IPS DF 6.9 (cell line): Measurements from ENCODE around the gene CACNA2D4.

Experiments
- DNase-seq: peaks from one replicate; pipeline ENCODE4 v3.0.0-alpha.2; 2013; ENCODE audit warnings: low read depth, low spot score
- H3K27ac ChIP-seq: one replicate; pipeline ENCODE4 v1.5.1; 2013; ENCODE audit warnings: low read length, control low read depth
- H3K27me3 ChIP-seq: 2 replicates; pipeline ENCODE4 v1.6.1; 2013; ENCODE audit warnings: mild to moderate bottlenecking, low read length; ENCODE audit not compliant: control insufficient read depth, insufficient read depth
- H3K36me3 ChIP-seq: 2 replicates; pipeline ENCODE4 v1.6.1; 2013; ENCODE audit warnings: low read length; ENCODE audit not compliant: control insufficient read depth, insufficient read depth
- H3K4me1 ChIP-seq: 2 replicates; pipeline ENCODE4 v1.6.1; 2013; ENCODE audit warnings: low read length; ENCODE audit not compliant: control insufficient read depth, insufficient read depth
- H3K4me3 ChIP-seq: 2 replicates; pipeline ENCODE4 v1.5.1; 2013; ENCODE audit warnings: mild to moderate bottlenecking, low read length
- H3K9me3 ChIP-seq: 2 replicates; pipeline ENCODE4 v1.6.1; 2013; ENCODE audit warnings: low read length, inconsistent platforms; ENCODE audit not compliant: control insufficient read depth, insufficient read depth
- WGBS: extraction: QIAGEN DNeasy Blood & Tissue Kit; methylation state at CpG from one replicate; pipeline ENCODE4 v1.1.7; 2013; ENCODE audit warnings: mixed read lengths, missing lambda C conversion rate; ENCODE audit not compliant: insufficient read length, insufficient coverage; 5-methylcytosine and 5-hydroxymethylcytosine counted together

Gene CACNA2D4

GRCh38 chr12:1926251-1926657 lies 7.8 kb upstream of the CACNA2D4 start:
- Histone ChIP-seq H3K27ac (no peak overlapping the region), H3K27me3 (no peaks in the 10 kb centered on the region)
- no CpG with 5 or more reads among the region's 7 CpGs for WGBS

GRCh38 chr12:1925684-1926006 lies 7.2 kb upstream of the CACNA2D4 start:
- Histone ChIP-seq H3K4me1 (no peaks in the 10 kb centered on the region), H3K27me3 (no peaks in the 10 kb centered on the region), H3K36me3 (no peaks in the 10 kb centered on the region), H3K27ac (no peak overlapping the region), H3K9me3 (no peaks in the 10 kb centered on the region), H3K4me3 (no peak overlapping the region)
- WGBS: no CpG with 5 or more reads among the region's 3 CpGs
- no peak for DNase-seq

More at GRCh38 chr12:1926251-1926657, 7.8 kb upstream of the CACNA2D4 start:
- Histone ChIP-seq H3K4me3 (no peak overlapping the region), H3K4me1 (no peaks in the 10 kb centered on the region), H3K36me3 (no peaks in the 10 kb centered on the region), H3K9me3 (no peaks in the 10 kb centered on the region)
- no peak for DNase-seq

- WGBS: no CpG with 5 or more reads among the region's 7 CpGs
- Histone ChIP-seq H3K9me3 (no peaks in the 10 kb centered on the region), H3K4me1 (no peaks in the 10 kb centered on the region), H3K36me3 (no peaks in the 10 kb centered on the region), H3K27ac (no peak overlapping the region), H3K27me3 (no peaks in the 10 kb centered on the region), H3K4me3 (no peak overlapping the region)
- no peak for DNase-seq
Observed at GRCh38 chr12:1924996-1925683, 6.7 kb upstream of the CACNA2D4 start.

- H3K4me1 ChIP-seq: no peaks in the 10 kb centered on the region
- no peaks in the 10 kb centered on the region for H3K27me3 ChIP-seq
- H3K4me3 ChIP-seq: no peak overlapping the region
- no peak overlapping the region for H3K27ac ChIP-seq
- no peaks in the 10 kb centered on the region for H3K9me3 ChIP-seq
- DNase-seq: no peak
- H3K36me3 ChIP-seq: no peaks in the 10 kb centered on the region
- WGBS: no CpG with 5 or more reads among the region's 12 CpGs
Observed at GRCh38 chr12:1922985-1923384, 4.5 kb upstream of the CACNA2D4 start.

DNA sequence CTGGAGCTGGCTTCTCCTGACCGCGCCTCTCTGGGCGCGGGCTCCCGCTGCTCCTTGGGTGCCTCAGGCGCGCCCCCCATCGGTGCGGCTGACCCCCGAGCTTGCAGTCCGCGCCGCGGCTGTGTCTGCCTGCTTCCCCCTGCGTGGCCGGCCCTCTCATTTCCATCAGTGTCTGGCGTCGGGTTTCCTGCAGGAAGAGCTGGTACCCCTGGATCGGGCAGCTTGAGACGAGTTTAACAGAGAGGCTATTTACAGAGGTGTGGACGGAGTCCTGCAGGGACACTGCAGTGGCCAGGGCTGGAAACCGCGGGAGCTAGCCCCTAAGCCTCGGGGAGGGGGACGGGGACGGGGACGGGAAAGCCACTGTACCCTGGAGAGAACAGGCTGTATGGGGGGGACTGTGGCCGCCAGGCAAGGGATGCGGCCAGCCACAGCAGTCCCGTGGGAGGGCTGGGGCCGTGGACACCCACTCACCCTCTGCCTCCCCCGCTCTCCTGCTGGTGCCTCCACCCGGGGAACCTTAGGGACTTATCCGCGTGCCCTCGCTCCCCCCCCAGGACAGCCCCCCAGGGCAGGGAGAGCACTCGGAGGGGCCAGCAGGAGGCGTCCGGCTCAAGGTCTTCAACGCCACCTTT lies 3.7 kb upstream of the CACNA2D4 start:
- no CpG with 5 or more reads among the region's 40 CpGs for WGBS
- no peaks in the 10 kb centered on the region for H3K36me3 ChIP-seq
- H3K27me3 ChIP-seq: no peaks in the 10 kb centered on the region
- no peaks in the 10 kb centered on the region for H3K9me3 ChIP-seq
- no peaks in the 10 kb centered on the region for H3K4me1 ChIP-seq
- no peak overlapping the region for H3K4me3 ChIP-seq
- DNase-seq: no peak
- no peak overlapping the region for H3K27ac ChIP-seq

DNA sequence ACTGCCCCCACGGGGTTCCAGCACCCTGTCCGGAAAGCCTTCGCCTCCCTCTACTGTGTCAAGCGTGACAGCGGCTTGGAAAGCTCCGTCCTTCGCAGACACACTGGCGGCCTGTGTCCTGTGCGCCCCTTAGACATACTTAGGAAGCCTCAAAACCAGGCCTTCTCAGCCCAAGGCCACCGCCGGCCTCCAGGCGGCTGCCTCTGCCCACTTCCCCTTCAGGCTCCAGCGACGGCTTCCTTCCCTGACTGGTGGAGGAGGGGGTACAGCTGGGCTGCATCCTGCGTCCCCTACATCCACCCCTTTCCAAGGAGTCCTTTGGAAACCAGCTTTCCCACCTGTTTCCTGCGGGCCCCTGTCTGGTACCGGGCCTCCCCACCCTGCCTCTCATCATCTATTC lies 2.5 kb upstream of the CACNA2D4 start:
- no peaks in the 10 kb centered on the region for H3K4me1 ChIP-seq
- no peaks in the 10 kb centered on the region for H3K9me3 ChIP-seq
- no peaks in the 10 kb centered on the region for H3K27me3 ChIP-seq
- no CpG with 5 or more reads among the region's 17 CpGs for WGBS
- DNase-seq: no peak
- no peak overlapping the region for H3K4me3 ChIP-seq
- no peak overlapping the region for H3K27ac ChIP-seq
- H3K36me3 ChIP-seq: no peaks in the 10 kb centered on the region

DNA sequence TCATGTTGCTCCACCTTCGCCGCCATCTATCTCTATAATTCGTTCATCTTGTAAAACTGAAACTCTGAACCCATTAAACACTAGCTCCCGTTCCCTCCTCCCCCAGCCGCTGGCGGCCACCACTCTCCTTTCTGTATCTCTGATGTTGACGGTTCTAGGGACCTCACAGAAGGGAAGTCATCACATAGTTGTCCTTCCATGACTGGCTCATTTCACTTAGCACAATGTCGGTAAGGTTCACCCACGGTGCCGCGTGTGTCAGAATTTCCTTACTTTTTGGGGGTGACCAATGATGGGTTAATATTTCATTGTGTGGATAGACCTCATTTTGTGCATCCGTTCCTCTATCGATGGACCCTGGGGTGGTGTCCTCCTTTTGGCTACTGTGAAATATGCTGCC lies 2.0 kb upstream of the CACNA2D4 start:
- Histone ChIP-seq H3K27ac (no peak overlapping the region), H3K9me3 (no peaks in the 10 kb centered on the region), H3K27me3 (no peaks in the 10 kb centered on the region), H3K36me3 (no peaks in the 10 kb centered on the region), H3K4me3 (no peak overlapping the region), H3K4me1 (no peaks in the 10 kb centered on the region)
- no peak for DNase-seq
- 100% methylated on average over 3 of the region's 13 CpGs for WGBS

GRCh38 chr12:1919763-1920162 lies 1.3 kb upstream of the CACNA2D4 start:
- DNase-seq: no peak
- no peaks in the 10 kb centered on the region for H3K9me3 ChIP-seq
- H3K27me3 ChIP-seq: no peaks in the 10 kb centered on the region
- no peaks in the 10 kb centered on the region for H3K4me1 ChIP-seq
- no peak overlapping the region for H3K27ac ChIP-seq
- no peaks in the 10 kb centered on the region for H3K36me3 ChIP-seq
- WGBS: no CpG with 5 or more reads among the region's 3 CpGs
- H3K4me3 ChIP-seq: no peak overlapping the region

DNA sequence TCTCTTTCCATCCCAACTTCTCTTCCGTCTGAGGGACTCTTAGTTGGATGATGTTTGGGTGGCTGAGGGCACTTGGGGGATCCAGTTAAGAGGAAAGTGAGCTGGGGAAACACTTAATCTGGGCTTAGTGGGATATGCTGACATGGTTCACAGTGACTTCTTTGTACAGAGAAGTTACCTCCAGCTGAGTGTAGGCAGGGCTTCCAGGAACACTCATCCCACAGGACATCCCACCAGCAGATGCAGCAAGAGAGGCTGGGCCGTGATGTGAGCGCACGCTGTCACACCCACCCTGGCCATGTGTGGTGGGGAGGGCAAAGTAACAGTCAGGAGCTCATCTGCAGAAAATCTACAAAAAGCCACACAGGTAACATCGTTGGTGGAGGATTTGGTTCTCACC lies 832 bp upstream of the CACNA2D4 start:
- Histone ChIP-seq H3K27me3 (no peaks in the 10 kb centered on the region), H3K9me3 (no peaks in the 10 kb centered on the region), H3K4me3 (no peak overlapping the region), H3K4me1 (no peaks in the 10 kb centered on the region), H3K27ac (no peak overlapping the region), H3K36me3 (no peaks in the 10 kb centered on the region)
- no peak for DNase-seq
- no CpG with 5 or more reads among the region's 5 CpGs for WGBS

DNA sequence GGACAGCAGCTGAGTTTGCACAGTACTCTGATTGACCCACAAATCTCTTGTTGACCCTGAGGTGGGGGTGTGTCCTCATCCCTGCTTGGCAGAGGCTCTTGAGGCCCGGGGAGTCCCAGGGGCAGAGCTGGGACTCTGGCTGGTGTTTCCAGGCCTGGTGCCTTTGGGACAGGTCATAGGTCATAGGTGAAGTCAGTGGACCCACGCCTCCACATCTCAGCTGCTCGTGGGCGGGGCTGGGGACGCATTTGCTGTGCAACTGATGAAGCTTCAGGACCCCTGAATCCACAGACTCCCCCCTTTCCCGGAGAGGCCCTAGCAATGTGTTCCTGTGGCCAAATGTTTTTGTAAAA lies 408 bp upstream of the CACNA2D4 start:
- no peak overlapping the region for H3K4me3 ChIP-seq
- WGBS: no CpG with 5 or more reads among the region's 6 CpGs
- no peaks in the 10 kb centered on the region for H3K4me1 ChIP-seq
- H3K36me3 ChIP-seq: no peaks in the 10 kb centered on the region
- H3K9me3 ChIP-seq: no peaks in the 10 kb centered on the region
- H3K27me3 ChIP-seq: no peaks in the 10 kb centered on the region
- no peak overlapping the region for H3K27ac ChIP-seq
- no peak for DNase-seq
